Forelimb muscle (tissue), 1 donor: ENCODE data around the gene PLXNC1. TPM values are rescaled to one million over a fixed set of nuclear protein-coding genes. Genes with fewer than 3 reads are reported as not detected.
"Not testable (repeated sequence)": the region's sequence is repeated elsewhere in the genome, so short reads cannot be mapped to it uniquely, and the experiment has no call there.

ENCODE experiments used
- DNase-seq: peaks from one replicate; pipeline ENCODE4 v3.0.0-alpha.2; 2013; ENCODE audit warnings: low read depth
- polyA plus RNA-seq: library from polyadenylated mRNA; unstranded; fragments of 120-200 nt; gene quantifications from one replicate; pipeline ENCODE4 v1.2.1, GENCODE V29; 2013; ENCODE audit not compliant: insufficient read length

PLXNC1 gene
- polyA plus RNA-seq, 1 donor: 16.7 TPM

- no peak for DNase-seq
These were observed 142.0 kb downstream of the PLXNC1 start for GRCh38 chr12:94290353-94290752.

- no peak for DNase-seq
These were observed 148.8 kb downstream of the PLXNC1 start for GRCh38 chr12:94297096-94297699.

GRCh38 chr12:94297876-94298505 lies 149.6 kb downstream of the PLXNC1 start:
- DNase-seq: no peak

- no peak for DNase-seq
These were observed 151.5 kb downstream of the PLXNC1 start for GRCh38 chr12:94299846-94300245.

- no peak for DNase-seq
These were observed 155.6 kb downstream of the PLXNC1 start for GRCh38 chr12:94304012-94304411.

GRCh38 chr12:94304566-94305061 lies 156.2 kb downstream of the PLXNC1 start:
- DNase-seq: no peak

GRCh38 chr12:94305130-94305957 lies 157.0 kb downstream of the PLXNC1 start:
- no peak for DNase-seq

- DNase-seq: no peak
These were observed 160.2 kb downstream of the PLXNC1 start for GRCh38 chr12:94308612-94309011.

GRCh38 chr12:94309373-94309772 lies 161.0 kb downstream of the PLXNC1 start:
- DNase-seq: no peak

GRCh38 chr12:94312378-94312777 lies 164.0 kb downstream of the PLXNC1 start:
- DNase-seq: no peak

- DNase-seq: not testable (repeated sequence)
These were observed 168.2 kb downstream of the PLXNC1 start for GRCh38 chr12:94316600-94316999.

GRCh38 chr12:94318181-94318580 lies 169.8 kb downstream of the PLXNC1 start:
- no peak for DNase-seq

GRCh38 chr12:94320109-94320508 lies 171.7 kb downstream of the PLXNC1 start:
- DNase-seq: no peak

- no peak for DNase-seq
These were observed 174.0 kb downstream of the PLXNC1 start for GRCh38 chr12:94322346-94322745.

- DNase-seq: no peak
These were observed 177.9 kb downstream of the PLXNC1 start for GRCh38 chr12:94326234-94326633.

- DNase-seq: no peak
These were observed 178.3 kb downstream of the PLXNC1 start for GRCh38 chr12:94326727-94327126.

GRCh38 chr12:94327809-94328208 lies 179.4 kb downstream of the PLXNC1 start:
- DNase-seq: no peak

GRCh38 chr12:94329366-94329765 lies 181.0 kb downstream of the PLXNC1 start:
- DNase-seq: no peak

GRCh38 chr12:94333396-94333795 lies 185.0 kb downstream of the PLXNC1 start:
- DNase-seq: no peak

- DNase-seq: no peak
These were observed 188.0 kb downstream of the PLXNC1 start for GRCh38 chr12:94336211-94336925.

- no peak for DNase-seq
These were observed 189.8 kb downstream of the PLXNC1 start for GRCh38 chr12:94338006-94338794.
